ENCODE measurements around the gene MYH7.
A peak's percentile ranks its signal among the peaks of the same experiment; 100 is the strongest.

MYH7 gene

DNA sequence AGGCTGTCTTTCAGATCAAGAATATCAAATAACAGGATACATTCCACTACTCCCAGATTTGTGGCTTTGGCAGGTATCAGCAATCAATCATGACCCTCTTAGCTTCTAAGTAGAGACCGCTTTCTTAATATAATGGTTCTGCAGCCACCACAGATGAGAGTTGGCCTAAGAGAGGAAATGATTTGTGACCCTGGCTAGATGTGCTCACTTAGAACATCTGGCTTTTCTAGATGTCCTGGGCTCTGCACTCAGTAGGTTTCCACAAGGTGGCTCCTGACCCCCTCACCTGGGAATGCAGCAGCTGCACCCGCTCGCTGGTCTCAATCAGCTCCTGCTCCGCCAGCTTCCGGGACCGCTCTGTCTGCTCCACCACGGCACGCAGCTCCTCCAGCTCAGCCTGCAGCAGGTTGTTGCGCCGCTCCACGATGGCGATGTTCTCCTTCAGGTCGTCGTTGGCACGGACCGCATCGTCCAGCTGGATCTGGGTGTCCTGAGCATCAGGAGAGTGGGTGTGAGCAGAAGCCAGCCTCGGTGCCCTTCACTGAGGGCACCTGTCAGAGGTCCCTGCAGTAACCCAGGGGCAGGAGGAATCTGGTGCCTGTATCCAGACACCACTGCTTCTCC is 49.7 kb downstream of the MYH7 start:
- no peak for DNase-seq

DNA sequence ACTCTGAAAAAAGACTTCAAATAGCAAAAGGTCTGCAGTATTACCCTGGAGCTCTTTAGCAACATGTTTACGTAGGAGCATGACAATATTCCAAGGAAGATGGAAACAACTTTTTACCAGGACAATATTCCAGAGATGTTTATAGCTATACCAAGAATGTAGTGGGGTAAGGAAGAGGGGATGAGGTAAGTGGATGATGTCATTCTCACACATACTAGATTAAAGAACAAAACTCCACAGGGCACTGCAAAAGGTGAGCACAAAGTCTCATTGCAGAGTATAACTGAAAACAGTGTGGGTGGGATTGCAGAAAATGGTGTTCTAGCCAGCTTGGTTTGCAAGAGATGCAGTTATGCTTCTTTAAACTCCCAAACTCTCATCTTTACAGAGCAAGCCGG is 50.2 kb downstream of the MYH7 start:
- DNase-seq, result no peak

DNA sequence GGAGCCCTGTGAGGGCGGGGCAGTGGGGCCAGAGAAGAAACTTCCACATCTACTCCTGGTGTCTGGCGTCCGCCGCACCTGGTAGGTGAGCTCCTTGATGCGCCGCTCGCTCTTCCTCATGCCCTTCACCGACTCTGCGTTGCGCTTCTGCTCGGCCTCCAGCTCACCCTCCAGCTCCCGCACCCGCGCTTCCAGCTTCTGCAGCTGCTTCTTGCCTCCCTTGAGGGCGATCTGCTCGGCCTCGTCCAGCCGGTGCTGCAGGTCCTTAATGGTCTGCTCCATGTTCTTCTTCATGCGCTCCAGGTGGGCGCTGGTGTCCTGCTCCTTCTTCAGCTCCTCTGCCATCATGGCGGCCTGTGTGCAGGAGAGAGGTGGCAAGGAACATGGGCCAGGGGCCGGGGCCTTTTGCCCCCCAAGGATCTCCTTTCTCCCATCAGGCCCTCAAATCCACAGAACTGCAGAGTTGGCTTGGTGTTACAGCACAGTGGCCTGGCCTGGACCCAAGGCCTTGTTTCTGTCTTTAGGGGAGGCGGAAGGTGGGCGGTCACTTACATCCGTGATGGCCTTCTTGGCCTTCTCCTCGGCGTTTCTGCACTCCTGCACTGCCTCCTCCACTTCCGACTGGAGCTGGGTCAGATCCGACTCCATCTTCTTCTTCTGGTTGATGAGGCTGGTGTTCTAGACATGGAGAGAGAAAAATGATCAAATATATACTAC is 50.9 kb downstream of the MYH7 start:
- DNase-seq, result no peak

DNA sequence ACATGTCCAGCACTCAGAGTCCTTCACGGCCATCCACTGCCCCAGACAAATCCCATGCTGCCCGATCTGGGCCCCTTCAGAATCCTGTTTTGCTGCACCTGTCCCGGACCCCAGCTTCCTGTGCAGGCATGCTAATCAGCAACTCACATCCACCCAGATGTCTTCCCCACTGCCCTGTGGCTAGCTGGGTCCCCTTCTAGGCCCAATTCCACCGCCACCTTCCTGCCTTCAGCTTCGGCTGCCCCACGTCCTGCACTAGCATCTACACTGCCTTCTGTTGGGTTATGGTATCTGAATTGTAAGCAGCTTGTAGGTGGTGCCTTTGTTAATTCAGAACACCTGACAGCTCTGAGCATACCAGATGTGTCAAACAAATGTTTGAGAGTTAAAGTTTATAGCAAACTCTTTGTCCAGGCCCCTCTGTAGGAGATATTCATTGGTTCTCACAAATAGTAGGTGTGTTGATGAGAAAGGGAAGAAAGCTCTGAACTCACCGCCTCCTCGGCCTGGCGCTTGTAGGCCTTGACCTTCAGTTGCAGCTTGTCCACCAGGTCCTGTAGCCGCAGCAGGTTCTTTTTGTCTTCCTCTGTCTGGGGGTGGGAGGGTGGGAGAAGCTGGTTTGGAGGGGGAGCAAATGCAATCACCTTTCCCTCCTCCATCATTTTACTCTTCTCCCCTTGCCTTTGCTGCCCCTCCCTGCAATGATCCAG is 52.6 kb downstream of the MYH7 start:
- no peak for DNase-seq

DNA sequence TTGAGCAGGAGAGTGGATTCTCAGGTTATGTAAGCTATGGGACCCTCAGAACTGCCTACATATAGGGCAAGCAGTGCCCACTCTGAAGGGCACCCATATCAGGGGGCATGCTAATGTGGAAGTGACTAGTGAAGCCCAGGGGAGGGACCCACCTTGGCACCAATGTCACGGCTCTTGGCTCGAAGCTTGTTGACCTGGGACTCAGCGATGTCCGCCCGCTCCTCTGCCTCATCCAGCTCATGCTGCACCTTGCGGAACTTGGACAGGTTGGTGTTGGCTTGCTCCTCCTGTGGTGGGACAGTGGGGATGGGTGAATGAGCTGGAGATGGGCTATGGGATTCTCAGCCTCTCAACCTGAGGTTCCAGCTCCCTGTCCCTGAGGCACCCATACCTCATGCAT is 53.2 kb downstream of the MYH7 start:
- no peak for DNase-seq

DNA sequence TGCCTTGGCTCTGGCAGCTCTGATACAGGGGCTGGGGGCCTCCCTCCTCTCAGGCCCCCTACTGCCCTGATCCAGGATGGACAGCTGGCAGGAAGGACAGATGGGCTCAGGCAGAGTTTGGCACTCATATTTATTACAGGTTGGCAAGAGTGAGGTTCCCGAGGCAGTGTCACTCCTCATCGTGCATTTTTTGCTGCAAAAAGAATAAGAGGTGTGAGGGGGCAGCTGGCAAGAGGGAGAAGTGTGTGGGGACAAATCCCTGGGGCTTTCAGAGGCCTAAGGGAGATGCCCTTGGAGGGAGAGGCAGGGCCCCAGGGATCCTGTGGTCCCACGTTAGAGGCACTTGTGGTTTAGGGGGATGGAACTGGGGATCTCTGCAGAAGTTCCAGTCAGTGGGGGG is 53.6 kb downstream of the MYH7 start:
- DNase-seq, result no peak

DNA sequence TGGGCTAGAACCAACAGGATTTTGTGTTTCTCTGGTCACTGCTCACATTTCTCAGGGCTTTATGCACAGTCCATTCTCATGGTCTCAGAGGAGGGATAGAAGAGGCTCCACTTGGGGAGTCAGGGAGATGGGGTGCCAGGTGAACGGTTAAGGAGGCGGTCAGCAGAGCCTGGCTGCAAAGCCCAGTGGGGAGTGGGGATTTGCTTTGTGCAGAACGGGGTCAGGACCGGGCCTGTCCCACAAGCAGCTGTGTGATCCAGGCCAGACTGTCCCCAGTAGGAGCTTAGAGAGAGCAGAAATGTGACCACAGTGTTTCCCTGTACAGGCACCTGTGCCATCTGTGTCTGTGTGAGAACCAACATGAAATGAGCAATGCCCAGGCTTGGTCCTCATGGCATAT is 54.5 kb downstream of the MYH7 start:
- no peak for DNase-seq

DNA sequence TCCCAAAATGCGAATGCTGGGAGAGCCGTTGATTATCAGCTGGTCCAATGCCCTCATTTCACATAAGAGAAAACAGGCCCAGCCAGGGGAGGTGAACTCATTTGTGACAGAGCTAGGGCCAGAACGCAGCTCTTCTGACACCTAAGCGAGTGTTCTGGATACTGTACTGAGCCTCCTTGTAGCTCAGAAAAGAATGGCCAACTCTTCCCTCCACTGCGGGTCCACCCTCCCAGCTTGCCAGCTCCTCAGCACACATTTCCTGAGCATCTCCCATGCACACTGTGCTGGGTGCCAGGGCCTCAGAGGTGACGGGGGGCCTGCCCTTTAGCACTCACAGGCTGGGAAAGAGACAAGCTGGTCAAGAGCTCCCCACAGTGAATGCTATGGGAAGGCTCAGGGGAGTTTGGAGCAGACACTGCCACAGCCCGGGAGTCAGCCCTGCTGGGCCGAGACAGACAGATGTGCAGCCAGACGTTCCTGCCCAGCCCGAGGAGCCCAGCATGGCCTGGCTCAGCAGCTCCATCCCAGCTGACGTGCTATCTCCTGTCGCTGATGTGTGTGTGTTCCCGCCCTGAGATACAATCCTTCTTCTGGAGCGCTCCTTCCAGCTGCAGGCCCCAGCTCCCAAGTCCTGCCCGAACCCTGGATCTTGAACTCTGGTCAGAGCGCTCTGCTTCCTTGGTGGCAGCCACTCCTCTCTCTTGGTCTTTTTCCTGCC is 55.1 kb downstream of the MYH7 start:
- DNase-seq, result no peak

DNA sequence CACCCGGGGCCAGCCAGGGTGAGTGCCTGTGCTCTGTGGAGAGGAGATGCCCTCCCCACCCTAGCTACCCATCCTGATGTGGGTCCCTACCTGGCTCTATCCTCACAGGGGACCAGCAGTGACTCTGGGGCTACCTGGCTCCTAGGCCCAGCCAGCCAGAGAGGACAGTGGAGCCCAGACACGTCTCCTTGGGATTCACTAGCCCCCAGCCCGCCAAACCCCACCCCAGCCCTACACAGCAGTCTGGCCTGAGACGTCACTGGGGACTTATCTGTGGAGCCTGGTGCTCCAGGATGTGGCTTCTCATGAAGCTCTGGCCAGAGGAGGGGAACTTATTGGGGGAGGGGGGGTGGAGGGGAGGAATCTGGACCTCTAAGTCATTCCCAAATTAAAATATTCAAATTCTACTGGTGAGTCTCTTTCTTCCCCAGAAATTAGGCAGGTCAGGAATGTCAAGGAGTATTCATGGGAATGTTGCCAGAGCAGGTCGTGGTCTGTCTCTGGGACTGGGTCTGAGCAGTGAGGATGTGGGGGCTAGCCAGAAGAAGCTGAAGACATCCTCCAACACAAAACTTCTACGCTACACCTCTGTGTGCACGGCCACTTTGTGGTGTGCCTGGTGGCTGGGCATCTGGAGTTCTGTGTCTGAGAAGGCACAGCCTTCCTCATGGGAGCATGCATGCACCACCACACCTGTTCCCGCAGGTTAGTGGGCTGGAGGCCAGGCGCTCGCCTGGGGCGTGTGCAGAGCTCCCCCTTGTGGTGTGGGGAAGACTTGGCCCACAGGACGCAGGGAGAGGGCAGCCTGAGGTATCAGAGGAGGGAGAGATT is 55.9 kb downstream of the MYH7 start:
- DNase-seq, result peak; percentile 80

DNA sequence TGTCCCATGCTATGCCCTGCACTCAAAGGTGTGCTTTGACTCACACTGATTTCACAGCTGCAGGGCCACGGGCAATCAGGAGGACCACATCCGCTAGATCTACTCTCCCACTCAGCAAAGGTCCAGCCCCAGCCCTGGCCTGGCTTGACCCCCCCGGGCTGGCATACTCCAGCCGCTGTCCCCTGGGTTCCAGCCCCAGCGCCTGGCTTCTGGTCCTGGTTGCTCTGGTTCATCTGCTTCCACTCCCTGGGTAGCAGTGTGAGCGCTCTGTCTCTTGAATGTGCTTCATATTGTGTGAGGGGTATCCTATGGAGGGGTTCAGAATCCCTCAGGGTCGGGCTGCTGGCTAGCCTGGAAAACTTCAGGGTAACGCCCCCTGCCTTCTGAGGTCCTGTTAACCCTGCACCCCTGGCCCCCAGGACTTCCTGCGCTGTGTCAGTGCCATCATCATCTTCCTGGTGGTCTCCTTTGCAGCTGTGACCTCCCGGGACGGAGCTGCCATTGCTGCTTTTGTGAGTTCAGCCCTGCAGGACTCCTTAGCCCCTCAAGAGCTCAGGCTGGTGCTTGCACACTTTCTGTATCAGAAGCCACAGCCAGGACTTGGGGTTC is 56.7 kb downstream of the MYH7 start:
- no peak for DNase-seq

DNA sequence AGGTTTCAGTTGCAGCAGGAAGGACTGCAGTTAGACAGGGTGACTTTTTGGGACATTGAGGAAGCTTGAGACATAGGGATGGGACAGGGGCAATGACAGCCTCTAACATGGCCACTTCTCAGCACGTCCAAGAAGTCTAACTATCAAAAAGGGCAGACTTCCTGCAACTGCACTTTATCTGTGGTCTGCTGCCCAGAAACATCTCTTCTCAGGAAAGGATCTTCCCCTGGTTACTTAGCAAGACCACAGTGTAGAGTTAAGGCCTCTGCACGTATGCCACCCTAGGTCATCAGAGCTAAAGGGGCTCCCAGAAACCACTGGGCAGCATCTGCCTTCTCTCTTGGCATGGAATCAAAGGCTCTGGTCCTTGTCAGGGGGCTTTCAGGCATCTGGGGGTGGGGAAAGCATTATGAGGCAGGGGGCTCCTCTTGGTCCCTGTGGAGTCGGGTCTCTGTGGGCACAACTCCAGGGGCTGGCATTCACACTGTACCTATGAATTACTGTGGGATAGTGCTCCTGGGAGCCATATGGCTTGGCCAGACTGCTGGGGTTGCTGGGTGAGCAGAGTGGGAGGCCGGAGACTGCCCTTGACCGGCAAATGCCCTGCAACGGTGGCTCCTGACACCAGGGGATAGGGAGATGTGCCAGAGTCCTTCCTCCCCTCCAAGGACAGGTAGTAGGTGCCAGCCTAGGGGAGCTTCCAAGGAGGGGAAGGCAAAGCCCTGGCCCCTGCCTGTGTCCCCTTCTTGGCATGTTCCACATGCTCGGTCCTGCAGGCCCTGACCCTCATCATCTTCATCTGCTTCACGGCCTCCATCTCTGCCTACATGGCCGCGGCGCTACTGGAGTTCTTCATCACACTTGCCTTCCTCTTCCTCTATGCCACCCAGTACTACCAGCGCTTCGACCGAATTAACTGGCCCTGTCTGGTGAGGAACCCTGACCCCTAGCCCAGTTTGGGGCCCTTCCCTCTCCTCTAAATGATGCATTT is 57.6 kb downstream of the MYH7 start:
- DNase-seq, result no peak

DNA sequence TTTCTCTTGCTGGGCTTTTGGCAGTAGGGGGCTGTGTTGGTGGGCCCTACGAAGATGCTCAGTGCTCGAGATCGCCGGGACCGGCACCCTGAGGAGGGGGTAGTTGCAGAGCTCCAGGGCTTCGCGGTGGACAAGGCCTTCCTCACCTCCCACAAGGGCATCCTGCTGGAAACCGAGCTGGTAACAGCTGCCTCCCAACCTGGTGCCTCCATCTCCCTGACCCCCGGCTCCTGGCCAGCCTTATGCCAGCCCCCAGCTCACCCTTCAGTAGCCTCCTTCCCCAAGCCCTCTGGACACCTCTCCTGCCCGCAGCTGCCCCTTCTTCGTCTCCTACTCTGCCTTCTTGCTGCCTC is 58.3 kb downstream of the MYH7 start:
- no peak for DNase-seq

DNA sequence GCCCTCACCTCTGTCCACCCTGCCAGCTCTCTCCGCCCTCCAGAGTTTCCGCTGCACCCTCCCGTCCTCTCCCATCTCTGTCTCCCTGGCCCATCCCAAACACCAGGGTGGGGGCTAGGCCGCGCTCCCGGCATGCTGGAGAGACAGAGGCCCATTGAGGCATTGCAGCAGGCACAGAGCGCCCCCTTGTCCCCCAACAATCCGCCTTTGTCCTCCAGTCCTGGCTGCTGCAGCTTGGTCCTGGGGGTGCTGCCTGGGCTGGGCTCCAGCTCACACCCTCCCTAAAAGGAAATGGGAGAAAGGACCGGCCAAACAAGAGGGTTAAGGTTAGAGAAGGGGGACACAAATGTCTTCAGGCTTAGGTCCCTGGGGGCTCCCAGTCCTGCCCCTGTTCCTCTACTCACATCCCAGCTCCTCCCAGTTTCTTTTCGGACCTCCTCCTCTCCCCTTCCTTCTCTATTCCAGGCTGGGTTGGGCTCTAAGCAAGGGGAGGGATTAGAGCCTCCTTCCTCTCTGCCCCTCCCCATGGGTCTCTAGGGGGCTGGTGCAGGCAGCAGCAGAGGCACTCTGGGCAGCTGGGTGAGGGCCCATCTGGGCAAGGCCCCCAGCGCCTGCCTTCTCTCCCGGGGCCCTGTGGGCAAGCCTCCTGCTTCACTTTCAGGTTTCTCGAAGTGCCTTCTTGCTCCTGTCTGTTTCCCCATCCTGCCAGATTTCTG is 58.8 kb downstream of the MYH7 start, which contains the start of gene CMTM5:
TSS of gene CMTM5 (plus strand) at position 565 of the 716 bp plus-strand sequence. CDS start 206 bp downstream, outside the sequence.
- DNase-seq, result no peak

DNA sequence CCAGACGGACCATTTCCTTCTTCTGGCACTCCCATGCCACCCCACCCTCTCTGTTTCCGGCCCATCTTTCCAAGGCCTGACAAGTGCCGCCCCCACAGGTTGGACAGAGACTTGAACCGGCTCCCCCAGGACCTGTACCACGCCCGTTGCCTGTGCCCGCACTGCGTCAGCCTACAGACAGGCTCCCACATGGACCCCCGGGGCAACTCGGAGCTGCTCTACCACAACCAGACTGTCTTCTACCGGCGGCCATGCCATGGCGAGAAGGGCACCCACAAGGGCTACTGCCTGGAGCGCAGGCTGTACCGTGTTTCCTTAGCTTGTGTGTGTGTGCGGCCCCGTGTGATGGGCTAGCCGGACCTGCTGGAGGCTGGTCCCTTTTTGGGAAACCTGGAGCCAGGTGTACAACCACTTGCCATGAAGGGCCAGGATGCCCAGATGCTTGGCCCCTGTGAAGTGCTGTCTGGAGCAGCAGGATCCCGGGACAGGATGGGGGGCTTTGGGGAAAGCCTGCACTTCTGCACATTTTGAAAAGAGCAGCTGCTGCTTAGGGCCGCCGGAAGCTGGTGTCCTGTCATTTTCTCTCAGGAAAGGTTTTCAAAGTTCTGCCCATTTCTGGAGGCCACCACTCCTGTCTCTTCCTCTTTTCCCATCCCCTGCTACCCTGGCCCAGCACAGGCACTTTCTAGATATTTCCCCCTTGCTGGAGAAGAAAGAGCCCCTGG is 59.8 kb downstream of the MYH7 start:
- no peak for DNase-seq

DNA sequence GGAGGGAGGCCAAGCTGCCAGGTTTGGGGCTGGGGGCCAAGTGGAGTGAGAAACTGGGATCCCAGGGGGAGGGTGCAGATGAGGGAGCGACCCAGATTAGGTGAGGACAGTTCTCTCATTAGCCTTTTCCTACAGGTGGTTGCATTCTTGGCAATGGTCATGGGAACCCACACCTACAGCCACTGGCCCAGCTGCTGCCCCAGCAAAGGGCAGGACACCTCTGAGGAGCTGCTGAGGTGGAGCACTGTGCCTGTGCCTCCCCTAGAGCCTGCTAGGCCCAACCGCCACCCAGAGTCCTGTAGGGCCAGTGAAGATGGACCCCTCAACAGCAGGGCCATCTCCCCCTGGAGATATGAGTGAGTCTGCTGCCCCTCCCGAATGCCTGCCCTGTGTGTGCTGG is 62.4 kb downstream of the MYH7 start:
- no peak for DNase-seq

DNA sequence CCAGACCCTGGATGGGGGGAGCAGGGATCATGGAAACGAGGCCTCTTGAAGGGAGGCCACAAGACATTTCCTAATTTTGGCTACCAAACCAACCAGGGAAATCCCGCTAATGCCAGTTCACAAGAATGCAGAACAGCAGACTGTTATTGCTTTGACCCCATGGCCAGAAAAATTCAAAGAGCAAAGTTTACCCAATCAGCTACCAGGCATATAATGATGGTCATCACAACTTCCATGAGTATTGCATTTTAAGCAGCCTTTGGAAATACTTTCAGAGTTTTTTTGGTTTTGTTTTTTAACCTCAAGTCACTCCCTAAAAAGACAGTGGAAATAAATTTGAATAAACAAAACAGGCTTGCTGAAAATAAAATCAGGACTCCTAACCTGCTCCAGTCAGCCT is 63.0 kb downstream of the MYH7 start, which contains the start of gene IL25:
TSS of gene IL25 (plus strand) at position 301 of the 400 bp plus-strand sequence.
- no peak for DNase-seq

DNA sequence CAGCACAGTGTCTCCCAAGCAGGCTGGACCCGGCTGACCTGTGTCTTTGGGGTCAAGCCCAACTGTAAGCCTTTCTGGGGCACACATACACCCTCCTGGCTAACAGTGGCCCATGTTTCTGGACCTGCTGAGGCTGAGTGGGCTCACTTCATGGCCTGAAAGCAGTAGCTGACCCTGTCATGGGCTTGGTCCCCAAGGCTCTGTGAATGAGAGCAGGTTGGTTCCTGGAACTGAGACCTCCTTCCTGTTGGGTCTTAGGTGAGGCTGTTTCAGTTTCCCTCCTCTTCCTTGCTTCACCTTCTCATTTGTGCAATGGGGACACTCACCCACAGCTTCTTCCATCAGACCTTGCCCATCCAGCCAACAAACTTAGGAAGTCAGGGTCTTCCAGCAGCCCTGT is 63.6 kb downstream of the MYH7 start:
- DNase-seq, result no peak

DNA sequence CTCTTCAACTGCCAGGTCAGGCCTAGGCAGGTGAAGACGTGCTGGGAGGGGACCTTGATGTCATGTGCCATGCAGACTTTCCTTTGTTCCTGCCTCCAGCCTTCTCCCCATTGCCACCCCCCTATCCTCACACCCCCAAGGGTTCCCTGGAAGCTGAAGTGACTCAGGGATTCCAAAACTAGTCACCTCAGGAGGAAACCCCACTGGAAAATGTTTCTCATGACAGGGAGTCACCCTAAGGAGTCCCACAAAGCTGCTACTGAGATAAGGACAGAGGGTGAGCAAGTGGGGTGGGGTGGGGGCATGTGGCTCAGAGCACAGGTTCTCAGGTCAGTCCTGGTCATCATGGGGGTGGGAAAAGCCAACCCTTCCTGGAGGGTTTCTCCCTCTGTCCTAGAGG is 65.2 kb downstream of the MYH7 start:
- no peak for DNase-seq

DNA sequence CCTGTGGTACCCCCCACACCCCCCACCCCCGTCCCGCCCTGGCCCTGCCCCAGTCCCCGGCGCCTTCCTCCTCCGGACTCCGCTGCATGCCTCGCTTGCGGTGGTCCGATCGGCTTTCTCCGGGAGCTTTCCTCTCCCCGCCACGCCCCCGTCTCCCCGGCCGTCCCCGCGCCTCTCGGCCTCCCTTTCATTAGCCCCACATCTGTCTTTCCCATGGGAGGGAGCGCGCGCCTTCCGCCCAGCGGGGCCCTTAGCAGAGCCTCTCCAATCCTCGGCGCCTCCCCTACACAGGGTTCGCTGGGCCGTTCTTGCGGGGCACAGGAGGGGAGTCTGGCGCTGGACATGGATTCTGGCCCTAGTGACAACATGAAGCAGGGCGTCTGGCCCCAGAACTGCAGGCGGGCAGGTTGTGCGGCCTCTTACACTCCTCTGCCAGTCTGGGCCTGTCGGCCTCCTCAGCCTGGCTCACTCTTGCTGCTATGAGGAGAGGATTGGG is 69.0 kb downstream of the MYH7 start:
- DNase-seq, result no peak

All from CD4-positive, alpha-beta T cell treated with Interleukin-6 for 4 hours (primary cell).